ENCODE data around the gene RFC2.
"Not testable (repeated sequence)": the region's sequence is repeated elsewhere in the genome, so short reads cannot be mapped to it uniquely, and the experiment has no call there.

RFC2 gene

GRCh38 chr7:74246497-74246896 lies 7.7 kb downstream of the RFC2 start:
- DNase-seq, result no peak

GRCh38 chr7:74242122-74242443 lies 12.1 kb downstream of the RFC2 start:
- DNase-seq, result no peak

- DNase-seq, result no peak
Observed at GRCh38 chr7:74240482-74240881, 13.7 kb downstream of the RFC2 start.

- DNase-seq, result no peak
Observed at GRCh38 chr7:74236284-74236683, 17.9 kb downstream of the RFC2 start.

GRCh38 chr7:74235518-74236268 lies 18.5 kb downstream of the RFC2 start:
- DNase-seq, result no peak

GRCh38 chr7:74233655-74234285 lies 20.4 kb downstream of the RFC2 start:
- no peak for DNase-seq

- no peak for DNase-seq
Observed at GRCh38 chr7:74231232-74231590, 23.0 kb downstream of the RFC2 start.

GRCh38 chr7:74230446-74231231 lies 23.6 kb downstream of the RFC2 start:
- DNase-seq, result no peak

GRCh38 chr7:74228951-74229900 lies 25.0 kb downstream of the RFC2 start:
- no peak for DNase-seq

GRCh38 chr7:74226633-74227032 lies 27.6 kb downstream of the RFC2 start:
- DNase-seq, result no peak

GRCh38 chr7:74225400-74225799 lies 28.8 kb downstream of the RFC2 start:
- DNase-seq, result no peak

GRCh38 chr7:74224907-74225306 lies 29.3 kb downstream of the RFC2 start:
- DNase-seq, result not testable (repeated sequence)

- DNase-seq, result no peak
Observed at GRCh38 chr7:74224511-74224832, 29.7 kb downstream of the RFC2 start.

- no peak for DNase-seq
Observed at GRCh38 chr7:74223711-74224510, 30.3 kb downstream of the RFC2 start.

- no peak for DNase-seq
Observed at GRCh38 chr7:74222851-74223710, 31.1 kb downstream of the RFC2 start.

GRCh38 chr7:74221713-74222112 lies 32.5 kb downstream of the RFC2 start:
- no peak for DNase-seq

GRCh38 chr7:74220229-74220628 lies 34.0 kb downstream of the RFC2 start:
- DNase-seq, result no peak

- DNase-seq, result no peak
Observed at GRCh38 chr7:74219416-74219815, 34.8 kb downstream of the RFC2 start.

GRCh38 chr7:74218343-74218698 lies 35.9 kb downstream of the RFC2 start:
- DNase-seq, result no peak

- DNase-seq, result no peak
Observed at GRCh38 chr7:74217455-74218342, 36.5 kb downstream of the RFC2 start.

Measured in activated CD4-positive, CD25-positive, alpha-beta regulatory T cell treated with anti-CD3 and anti-CD28 coated beads, Interleukin-2, amount 50 U/mL, for 72 hours (primary cell).